Measurements from ENCODE around the gene INF2.

INF2 gene

DNA sequence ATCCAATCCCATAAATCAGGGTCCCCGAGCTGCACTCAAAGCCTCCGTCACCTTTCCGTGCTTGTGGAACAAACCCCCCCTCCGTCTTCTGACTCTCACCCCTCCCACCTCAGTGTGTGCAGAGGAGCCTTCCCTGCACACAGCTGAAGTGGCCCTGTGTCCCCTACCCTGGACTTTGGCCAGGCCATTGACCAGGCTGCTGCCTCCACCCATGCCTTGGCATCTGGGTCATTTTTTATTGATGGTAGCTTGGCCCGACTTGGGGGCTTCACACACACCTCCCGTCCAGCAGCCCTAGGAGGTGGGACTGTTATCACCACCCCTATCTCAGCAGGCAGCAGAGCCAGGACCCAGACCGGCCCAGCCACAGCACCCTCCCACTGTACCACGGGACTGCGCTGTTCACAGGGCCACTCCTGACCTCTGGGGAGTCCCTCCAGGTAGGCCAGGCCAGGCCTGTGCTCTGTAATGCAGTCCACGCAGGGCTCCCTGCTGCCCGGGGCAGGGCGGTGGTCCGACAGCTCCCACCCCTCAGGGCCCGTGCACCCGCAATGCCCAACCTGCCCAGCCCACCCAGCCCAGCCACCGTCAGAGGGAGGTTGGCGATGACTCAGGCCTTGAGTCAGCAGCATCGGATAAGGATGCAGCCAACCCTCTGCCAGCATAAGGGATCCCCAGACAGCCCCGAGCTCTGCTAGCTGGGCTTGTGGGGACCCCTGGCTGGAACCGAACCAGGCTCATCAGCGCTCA is 9.2 kb upstream of the INF2 start:
- no peak for DNase-seq (ENCODE audit: extremely low read depth, low read depth)
- TF ChIP-seq, protein P1, sequence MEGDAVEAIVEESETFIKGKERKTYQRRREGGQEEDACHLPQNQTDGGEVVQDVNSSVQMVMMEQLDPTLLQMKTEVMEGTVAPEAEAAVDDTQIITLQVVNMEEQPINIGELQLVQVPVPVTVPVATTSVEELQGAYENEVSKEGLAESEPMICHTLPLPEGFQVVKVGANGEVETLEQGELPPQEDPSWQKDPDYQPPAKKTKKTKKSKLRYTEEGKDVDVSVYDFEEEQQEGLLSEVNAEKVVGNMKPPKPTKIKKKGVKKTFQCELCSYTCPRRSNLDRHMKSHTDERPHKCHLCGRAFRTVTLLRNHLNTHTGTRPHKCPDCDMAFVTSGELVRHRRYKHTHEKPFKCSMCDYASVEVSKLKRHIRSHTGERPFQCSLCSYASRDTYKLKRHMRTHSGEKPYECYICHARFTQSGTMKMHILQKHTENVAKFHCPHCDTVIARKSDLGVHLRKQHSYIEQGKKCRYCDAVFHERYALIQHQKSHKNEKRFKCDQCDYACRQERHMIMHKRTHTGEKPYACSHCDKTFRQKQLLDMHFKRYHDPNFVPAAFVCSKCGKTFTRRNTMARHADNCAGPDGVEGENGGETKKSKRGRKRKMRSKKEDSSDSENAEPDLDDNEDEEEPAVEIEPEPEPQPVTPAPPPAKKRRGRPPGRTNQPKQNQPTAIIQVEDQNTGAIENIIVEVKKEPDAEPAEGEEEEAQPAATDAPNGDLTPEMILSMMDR (IDR thresholded peaks at IDR 0.05; ENCODE audit: low read depth, low read length): no peak

DNA sequence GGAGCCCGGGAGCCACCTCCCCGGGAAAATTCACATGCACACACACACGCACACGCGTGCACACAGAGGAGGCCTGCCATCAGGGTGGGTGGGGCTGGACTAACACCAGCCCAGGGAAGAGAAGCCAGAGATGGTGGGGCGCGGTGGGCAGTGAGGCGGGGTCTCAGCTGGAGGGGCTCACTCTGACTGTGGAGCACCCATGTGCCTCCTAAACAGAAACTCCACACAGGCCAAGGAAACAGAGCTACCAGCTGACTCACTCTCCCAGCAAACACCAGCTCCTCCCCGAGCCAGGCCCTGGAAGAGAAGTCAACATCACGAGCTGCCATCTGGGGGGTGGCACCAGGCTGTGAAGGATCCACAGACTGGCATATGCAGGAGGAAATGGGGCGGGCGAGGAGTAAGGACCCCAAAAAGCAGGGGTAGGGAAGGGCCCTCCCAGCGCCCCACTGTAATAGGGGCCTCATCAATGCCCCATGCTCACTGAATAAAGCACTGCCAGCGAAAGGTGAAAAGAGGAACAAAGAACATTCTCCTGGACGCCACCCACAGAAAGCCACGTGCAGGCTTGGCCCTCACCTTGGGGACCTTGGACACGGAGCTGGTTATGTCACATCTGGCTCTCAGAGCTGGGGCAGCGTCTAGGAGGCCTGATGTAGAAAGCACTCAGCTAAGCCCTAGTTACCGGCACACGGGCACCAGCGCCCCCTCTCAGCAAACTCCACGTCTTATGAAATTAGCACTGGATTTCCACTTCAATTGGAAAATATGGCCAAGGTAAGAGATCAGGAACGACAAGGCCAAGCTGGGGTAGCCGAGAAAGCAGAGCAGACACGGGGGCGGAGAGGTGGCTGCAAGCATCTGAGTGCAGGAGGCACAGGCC is 8.4 kb upstream of the INF2 start:
- no peak for DNase-seq (ENCODE audit: extremely low read depth, low read depth)
- TF ChIP-seq, protein P1 (IDR thresholded peaks at IDR 0.05; ENCODE audit: low read depth, low read length): peak; percentile 7

DNA sequence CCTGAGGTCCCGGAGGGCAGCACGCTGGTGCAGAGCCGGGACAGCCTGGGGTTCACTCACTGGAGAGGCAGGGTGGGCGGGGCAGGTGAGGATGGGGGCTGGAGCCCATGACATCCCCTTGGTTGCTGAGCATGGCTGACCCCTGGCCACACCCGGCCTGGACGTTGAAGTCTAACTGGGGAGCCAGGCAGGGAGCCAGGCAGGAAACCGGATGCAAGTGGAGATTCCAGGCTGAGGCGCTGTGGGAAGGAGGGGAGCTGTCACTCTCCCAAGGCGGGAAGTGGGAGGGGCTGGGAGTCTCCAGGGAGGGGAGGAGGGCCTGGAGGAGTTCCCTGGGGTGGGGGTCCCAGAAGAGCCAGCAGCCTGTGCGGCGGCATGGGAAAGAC is 7.7 kb upstream of the INF2 start:
- DNase-seq (ENCODE audit: extremely low read depth, low read depth): peak; percentile 43
- TF ChIP-seq, protein P1 (IDR thresholded peaks at IDR 0.05; ENCODE audit: low read depth, low read length): no peak; the same call in 1 of the 2 replicates

DNA sequence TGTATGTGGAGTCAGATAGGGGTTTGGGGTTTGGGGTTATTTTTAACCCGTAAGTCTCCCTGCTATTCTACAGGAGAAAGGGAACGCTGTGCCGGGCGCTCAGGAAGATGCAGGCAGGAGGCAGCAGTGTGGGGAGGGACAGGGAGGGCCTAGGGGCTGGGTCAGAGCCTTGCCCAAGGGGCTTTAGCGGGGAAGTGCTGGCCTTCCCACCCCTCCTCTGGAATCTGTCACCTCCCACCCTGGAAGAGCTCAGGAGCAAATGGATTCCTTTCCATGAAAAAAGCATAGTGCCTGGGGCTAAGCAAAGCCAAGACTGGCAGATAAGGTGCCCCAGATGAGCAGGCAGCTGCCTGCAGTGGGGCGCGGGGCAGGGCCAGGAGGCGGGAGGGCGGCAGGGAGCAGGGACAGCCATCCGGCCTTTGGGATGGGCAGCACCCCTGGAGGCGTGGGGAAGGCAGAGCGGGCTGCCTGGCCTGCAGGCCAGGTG is 7.3 kb upstream of the INF2 start:
- TF ChIP-seq, protein P1 (IDR thresholded peaks at IDR 0.05; ENCODE audit: low read depth, low read length): no peak

DNA sequence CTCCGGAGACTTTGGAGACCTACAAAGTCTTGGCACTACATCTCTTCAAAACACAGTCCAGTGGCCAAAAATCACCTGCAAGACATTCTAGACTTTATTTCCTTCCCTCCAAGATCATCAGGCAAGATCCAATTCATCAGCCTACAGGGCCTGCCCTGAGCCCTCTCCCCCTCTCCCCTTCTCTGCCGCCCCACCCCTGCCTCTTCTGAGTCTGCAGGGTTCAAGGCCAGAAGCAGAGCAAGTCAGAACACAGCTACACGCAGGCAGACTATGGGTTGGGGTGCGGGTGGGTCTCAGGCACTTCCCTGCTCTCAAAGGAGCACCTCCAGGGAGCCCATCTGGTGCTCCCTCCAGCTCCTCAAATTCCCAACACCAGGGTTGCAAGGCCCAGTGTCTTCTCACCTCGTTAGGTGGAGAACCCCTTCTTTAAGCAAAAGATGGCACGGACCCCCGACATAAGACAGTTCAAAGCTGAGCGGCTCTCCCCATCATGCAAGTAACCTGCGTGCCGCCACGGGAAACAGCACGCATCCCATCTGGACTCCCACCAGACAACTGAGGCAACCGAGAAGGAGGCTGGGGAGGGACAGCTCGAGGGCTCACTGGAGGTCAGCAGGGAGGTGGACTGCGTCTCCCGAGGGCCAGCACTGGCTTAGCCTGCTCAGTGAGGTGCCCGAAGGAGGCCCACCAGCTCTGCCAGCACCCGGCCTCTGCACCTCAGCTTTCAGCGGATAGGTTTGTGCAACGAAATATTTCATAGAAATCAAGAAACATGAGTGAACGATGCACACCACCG is 5.6 kb upstream of the INF2 start:
- no peak for DNase-seq (ENCODE audit: extremely low read depth, low read depth)
- TF ChIP-seq, protein P1 (IDR thresholded peaks at IDR 0.05; ENCODE audit: low read depth, low read length): no peak

More for the DNA sequence above, 7.3 kb upstream of the INF2 start:
- no peak for DNase-seq (ENCODE audit: extremely low read depth, low read depth)

DNA sequence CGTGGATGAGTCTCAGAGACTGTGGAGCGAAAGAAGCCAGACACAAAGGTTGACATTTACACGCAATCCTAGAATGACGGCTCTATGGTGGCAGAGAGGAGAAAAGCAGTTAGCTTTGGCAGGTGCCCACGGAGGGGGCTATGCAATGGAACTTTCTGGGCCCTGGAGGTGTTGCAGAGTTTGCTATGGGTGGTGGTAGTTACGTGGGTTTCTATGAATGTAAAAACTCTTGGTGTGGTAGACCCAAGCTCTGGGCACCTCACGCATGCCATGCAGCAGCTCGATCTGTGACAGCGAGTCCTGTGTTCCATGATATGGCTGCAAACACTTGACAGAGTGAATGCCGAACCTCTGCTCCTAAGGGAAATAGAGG is 5.0 kb upstream of the INF2 start:
- DNase-seq (ENCODE audit: extremely low read depth, low read depth): no peak

More for the DNA sequence above, 5.0 kb upstream of the INF2 start:
- TF ChIP-seq, protein P1 (IDR thresholded peaks at IDR 0.05; ENCODE audit: low read depth, low read length): no peak
